OCI-LY7 (cell line): ENCODE measurements around the gene CFH. TPM values are rescaled to one million over a fixed set of nuclear protein-coding genes. Genes with fewer than 3 reads are reported as not detected.

ENCODE experiments used
- total RNA-seq, 2 experiments: library from RNA; depleted of rRNA in 1 of 2; stranded (reverse); fragments of >200 nt in 1 of 2; shearing (Covaris generic) in 1 of 2; gene quantifications; 2 replicates each; pipeline ENCODE4 v1.2.3, GENCODE V29; 2014 to 2022

The CFH gene
- total RNA-seq, 2 experiments from 2014 or later: not detected

Other genes with a start within 250 kb of the CFH start
- gene KCNT2, start 43.6 kb upstream of the CFH start, total RNA-seq (2014; rRNA removed; shearing (Covaris generic)): not detected in 2 replicates
- not detected in 2 replicates for gene KCNT2, start 43.6 kb upstream of the CFH start, total RNA-seq (2022)
- not detected in 2 replicates for gene CFHR3, start 122.8 kb downstream of the CFH start, total RNA-seq (2014; rRNA removed; shearing (Covaris generic))
- not detected in 2 replicates for gene CFHR3, start 122.8 kb downstream of the CFH start, total RNA-seq (2022)
- not detected in 2 replicates for gene CFHR1, start 167.7 kb downstream of the CFH start, total RNA-seq (2014; rRNA removed; shearing (Covaris generic))
- gene CFHR1, start 167.7 kb downstream of the CFH start, total RNA-seq (2022): not detected in 2 replicates
- gene CFHR4, start 236.0 kb downstream of the CFH start, total RNA-seq (2014; rRNA removed; shearing (Covaris generic)): not detected in 2 replicates
- not detected in 2 replicates for gene CFHR4, start 236.0 kb downstream of the CFH start, total RNA-seq (2022)